Measurements from ENCODE around the gene CES5A.
A peak's percentile ranks its signal among the peaks of the same experiment; 100 is the strongest.
"Not testable (repeated sequence)": the region's sequence is repeated elsewhere in the genome, so short reads cannot be mapped to it uniquely, and the experiment has no call there.

The CES5A gene, protein sequence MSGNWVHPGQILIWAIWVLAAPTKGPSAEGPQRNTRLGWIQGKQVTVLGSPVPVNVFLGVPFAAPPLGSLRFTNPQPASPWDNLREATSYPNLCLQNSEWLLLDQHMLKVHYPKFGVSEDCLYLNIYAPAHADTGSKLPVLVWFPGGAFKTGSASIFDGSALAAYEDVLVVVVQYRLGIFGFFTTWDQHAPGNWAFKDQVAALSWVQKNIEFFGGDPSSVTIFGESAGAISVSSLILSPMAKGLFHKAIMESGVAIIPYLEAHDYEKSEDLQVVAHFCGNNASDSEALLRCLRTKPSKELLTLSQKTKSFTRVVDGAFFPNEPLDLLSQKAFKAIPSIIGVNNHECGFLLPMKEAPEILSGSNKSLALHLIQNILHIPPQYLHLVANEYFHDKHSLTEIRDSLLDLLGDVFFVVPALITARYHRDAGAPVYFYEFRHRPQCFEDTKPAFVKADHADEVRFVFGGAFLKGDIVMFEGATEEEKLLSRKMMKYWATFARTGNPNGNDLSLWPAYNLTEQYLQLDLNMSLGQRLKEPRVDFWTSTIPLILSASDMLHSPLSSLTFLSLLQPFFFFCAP

DNA sequence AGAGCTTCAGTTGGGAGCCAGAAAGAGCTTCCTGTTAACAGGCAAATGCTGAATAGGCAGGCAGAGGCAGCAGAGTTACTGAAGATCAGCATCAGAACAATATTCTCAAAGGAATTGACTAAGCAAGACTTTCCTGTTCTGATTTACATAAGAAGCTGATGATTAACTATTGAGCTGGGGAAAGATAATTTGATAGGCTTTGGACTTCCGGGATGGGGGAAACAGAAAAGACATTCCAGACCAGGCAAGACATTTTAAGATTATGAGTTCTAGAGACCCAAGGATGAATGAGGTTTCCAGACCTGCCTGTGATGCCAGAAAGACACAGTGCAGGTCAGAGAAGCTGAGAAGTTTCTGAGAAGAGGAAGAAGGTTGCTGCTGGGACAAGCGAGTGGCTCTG is at the start of gene CES5A:
TSS of gene CES5A (minus strand) at position 101 of the 400 bp plus-strand sequence. CDS start 152 bp downstream, outside the sequence.
- no peak for DNase-seq

- DNase-seq = no peak
Observed at GRCh38 chr16:55922662-55923061, 47.5 kb upstream of the CES5A start.

- DNase-seq = no peak
Observed at GRCh38 chr16:55917373-55918160, 42.4 kb upstream of the CES5A start.

- no peak for DNase-seq
Observed at GRCh38 chr16:55915096-55915827, 40.1 kb upstream of the CES5A start.

DNA sequence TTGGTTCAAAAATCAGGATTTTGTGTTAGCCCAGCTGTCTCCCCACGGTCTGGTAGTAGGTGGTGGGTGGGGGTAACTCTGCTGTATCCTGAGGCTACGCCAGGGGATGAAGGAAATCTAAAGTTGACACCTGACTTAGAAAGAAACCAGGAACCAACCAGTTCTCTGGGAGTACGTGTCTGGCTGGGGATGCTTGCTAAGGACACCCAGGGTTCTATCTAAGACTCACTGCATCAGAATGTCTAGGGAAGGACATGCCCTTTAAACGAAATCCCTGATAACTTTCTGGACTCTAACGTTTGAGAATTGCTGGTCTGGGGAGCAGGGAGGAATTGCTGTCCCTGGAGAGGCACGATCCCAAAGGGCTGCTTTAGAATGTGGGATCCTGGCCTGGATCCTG is 39.2 kb upstream of the CES5A start:
- no peak for DNase-seq

- DNase-seq = peak; percentile 9
Observed at GRCh38 chr16:55913716-55914115, 38.5 kb upstream of the CES5A start.

- not testable (repeated sequence) for DNase-seq
Observed at GRCh38 chr16:55913121-55913520, 37.9 kb upstream of the CES5A start.

DNA sequence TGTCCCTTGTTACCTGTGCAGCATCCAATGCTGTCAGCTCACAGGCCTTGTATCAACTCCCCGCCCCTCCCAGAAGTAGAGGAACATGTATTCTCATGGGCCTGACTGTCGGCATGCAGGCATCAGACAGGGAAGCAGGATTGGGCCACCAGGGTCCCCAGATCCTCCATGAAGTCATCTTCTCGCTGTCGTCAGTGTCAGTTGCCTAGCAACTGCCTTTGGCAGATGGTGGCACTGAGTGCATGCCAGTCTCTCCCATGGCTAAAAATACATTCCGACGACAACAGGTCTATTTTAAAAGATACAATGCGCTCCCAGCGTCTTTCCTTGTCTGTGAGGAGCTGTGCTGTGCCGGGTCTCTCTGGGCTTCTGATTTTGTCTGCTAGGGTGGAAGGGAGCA is 36.8 kb upstream of the CES5A start:
- peak; percentile 38 for DNase-seq

- no peak for DNase-seq
Observed at GRCh38 chr16:55911616-55912015, 36.4 kb upstream of the CES5A start.

- no peak for DNase-seq
Observed at GRCh38 chr16:55909876-55910275, 34.7 kb upstream of the CES5A start.

DNA sequence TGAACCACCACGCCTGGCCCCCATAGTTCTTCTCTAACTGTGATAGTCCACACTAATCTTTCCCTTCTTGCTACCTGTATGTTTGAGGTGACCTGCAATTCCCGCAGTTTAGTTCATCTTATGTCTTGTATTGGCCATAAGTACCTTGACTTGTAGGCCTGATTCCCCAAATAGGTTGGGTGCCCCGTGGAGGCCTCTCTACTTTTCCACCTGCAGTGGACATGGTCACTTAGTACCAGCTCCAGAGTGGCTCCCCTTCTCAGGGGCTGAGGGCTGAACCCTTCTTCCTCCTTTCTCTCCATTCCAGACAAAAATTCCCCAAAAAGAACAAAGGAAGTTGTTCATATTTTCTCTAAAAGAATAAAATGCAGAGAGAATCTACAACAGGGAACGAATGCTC is 33.5 kb upstream of the CES5A start:
- no peak for DNase-seq

DNA sequence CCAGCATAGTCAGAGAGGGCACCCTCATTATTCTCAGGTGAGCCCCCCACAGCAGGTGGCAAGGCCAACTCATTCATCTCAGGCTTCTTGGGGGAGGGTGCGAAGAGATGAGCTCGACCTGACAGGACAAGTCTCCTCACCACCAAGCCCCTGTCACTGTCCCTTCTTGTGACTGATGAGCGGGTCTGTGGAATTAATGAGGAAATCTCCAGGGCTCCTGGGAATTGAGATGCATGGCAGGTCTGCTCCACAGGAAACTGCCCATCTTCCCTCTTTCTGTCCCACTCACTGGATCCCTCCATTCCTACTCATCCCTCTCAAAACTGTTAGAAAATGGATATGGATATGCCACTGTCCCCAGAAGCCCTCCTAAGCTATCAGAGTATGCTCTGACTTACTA is 32.5 kb upstream of the CES5A start:
- DNase-seq = no peak

- no peak for DNase-seq
Observed at GRCh38 chr16:55906123-55906522, 30.9 kb upstream of the CES5A start.

GRCh38 chr16:55905651-55906050 is 30.5 kb upstream of the CES5A start:
- no peak for DNase-seq

DNA sequence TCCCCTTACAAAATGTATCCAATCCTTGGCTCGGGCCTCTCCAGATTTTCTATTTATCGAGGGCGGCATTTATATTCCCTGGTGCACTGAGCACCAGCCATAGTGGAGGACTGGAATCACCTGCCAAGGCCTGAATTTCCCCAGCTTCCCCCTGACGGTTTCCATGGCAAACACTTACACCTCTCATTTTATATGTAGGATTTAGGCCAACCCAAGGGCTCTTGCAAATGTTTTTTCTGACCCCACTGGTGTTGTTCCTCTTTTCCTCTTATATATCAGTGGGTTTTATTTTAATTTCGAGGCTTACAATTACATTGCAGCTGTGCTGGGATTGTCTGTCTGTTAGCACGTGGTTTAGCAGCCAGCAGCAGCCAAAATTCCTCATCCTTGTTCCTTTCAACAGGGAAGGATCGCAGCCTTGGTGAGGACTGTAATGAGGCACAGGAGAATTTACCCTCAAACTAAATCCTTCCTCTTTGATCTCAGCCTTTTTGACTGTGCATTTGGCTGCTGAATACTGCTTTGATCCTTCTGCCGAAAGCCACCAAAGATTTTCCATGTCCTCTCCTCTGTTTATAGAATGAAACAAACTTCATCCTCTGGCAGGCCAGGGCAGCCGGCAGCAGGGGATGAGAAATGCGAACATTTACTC is 26.5 kb upstream of the CES5A start:
- no peak for DNase-seq

GRCh38 chr16:55900616-55901393 is 25.6 kb upstream of the CES5A start:
- DNase-seq = no peak

- DNase-seq = no peak
Observed at GRCh38 chr16:55899857-55900256, 24.7 kb upstream of the CES5A start.

DNA sequence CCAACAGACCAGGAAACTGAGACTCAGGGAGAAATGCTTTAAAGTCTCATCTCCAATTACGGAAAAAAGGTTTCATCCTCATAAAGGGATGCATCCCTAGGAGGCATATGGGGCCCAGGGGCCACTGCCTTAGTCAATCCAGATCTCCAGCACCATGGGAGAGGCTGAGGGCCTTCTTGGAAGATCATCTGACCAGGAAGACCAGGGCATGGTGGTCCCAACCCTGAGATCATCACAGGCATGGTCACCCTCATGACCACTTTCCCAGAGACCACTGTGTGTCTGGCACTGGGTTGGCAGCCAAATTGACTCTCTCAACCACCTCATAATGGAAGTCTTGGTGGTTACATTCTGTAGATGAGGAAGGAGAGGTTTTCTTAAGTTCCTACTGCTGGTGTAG is 23.4 kb upstream of the CES5A start:
- no peak for DNase-seq

- DNase-seq = no peak
Observed at GRCh38 chr16:55892821-55893220, 17.6 kb upstream of the CES5A start.

DNA sequence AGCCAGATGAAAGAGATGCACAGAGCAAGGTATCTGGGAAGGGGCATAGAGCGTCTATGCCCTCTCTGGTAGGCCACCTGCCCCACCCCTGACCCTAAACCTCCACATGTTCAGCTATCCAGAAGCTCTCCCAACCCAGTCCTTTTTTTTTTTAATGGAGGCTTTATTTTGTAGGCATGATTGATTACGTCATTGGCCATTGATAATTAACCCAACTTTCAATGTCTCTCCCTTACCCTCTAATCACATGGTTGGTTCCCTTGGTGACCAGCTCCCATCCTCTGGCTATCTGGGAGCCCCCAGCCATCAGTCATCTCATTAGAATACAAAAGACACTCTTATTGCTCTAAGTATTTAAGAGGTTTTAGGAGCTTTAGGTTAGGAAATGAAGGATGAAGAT is 14.3 kb upstream of the CES5A start:
- no peak for DNase-seq

DNA sequence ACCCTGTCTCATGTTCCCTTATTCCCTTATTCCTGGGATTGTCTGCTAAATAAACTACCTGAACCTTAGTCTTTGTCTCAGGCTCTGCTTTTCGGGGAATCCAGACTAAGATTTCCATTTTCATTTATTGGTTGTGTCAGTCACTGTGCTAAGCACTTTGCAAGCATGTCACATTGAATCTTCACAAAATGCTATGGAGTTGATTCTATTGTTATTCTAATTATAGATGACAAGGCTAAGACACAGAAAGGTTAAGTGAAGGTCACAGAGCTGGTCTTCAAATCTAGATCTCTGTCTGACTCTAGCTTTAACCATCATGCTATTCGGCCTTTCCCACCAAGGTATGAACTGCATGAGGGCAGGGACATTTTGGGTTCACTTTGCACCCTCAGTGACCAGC is 13.4 kb upstream of the CES5A start:
- no peak for DNase-seq

GRCh38 chr16:55876854-55877253 is 1.7 kb upstream of the CES5A start:
- no peak for DNase-seq

All from DMS153 (cell line).